HEK293 (cell line): ENCODE measurements around the gene MTMR10.

ENCODE experiments used
- CTCF ChIA-PET: fragments of 350-600 bp; formaldehyde crosslinking; extraction: SDS; loops from one replicate; lab custom pipeline; 2021; ENCODE audit warnings: antibody characterized with exemption; lab: Yijun Ruan, JAX
- POLR2A ChIA-PET: fragments of 300-600 bp; formaldehyde crosslinking; extraction: SDS; loops from one replicate; lab custom pipeline; 2020; ENCODE audit warnings: antibody characterized with exemption, inconsistent platforms; lab: Yijun Ruan, JAX
- H3K27ac ChIP-seq: fragments of 200-500 bp; sonication (Bioruptor generic); 2 replicates; pipeline ENCODE4 v1.5.1; 2014; ENCODE audit warnings: low read depth, low read length, control low read depth, inconsistent platforms; ENCODE audit errors: extremely low read depth
- H3K36me3 ChIP-seq, 2 experiments: fragments of 200-500 bp in 1 of 2; sonication (Bioruptor generic) in 1 of 2; 1 replicate in 1 of 2; 2 replicates in 1 of 2; pipeline ENCODE4 v1.5.1; 2014 to 2017; ENCODE audit warnings: inconsistent platforms in 2 of 2, low read length in 2 of 2; ENCODE audit not compliant: control insufficient read depth in 2 of 2, insufficient read depth in 1 of 2
- H3K4me1 ChIP-seq: fragments of 200-500 bp; sonication (Bioruptor generic); 2 replicates; pipeline ENCODE4 v1.5.1; 2014; ENCODE audit warnings: mild to moderate bottlenecking, low read length, inconsistent platforms; ENCODE audit not compliant: control insufficient read depth, insufficient read depth
- H3K4me3 ChIP-seq: 2 replicates; pipeline ENCODE4 v1.5.1; 2011; ENCODE audit warnings: low read depth, mild to moderate bottlenecking, control low read depth, low read length, moderate library complexity
- H3K9me3 ChIP-seq: fragments of 200-500 bp; sonication (Bioruptor generic); 2 replicates; pipeline ENCODE4 v1.5.1; 2014; ENCODE audit warnings: low read depth, low read length, inconsistent platforms; ENCODE audit not compliant: control insufficient read depth, insufficient read depth
- BCL11B ChIP-seq: fragments of 450-650 bp; formaldehyde crosslinking; IDR thresholded peaks from 2 replicates; pipeline ENCODE4 v1.5.1; 2016; ENCODE audit warnings: low read depth, missing biosample characterization, missing genetic modification characterization
- EGR2 ChIP-seq: fragments of 450-650 bp; formaldehyde crosslinking; IDR thresholded peaks from 2 replicates; pipeline ENCODE4 v1.5.1; 2016; ENCODE audit warnings: low read depth, missing biosample characterization, missing genetic modification characterization
- GFI1B ChIP-seq: fragments of 450-650 bp; formaldehyde crosslinking; IDR thresholded peaks from 2 replicates; pipeline ENCODE4 v1.5.1; 2016; ENCODE audit warnings: missing biosample characterization, missing genetic modification characterization
- GLIS1 ChIP-seq: fragments of 450-650 bp; formaldehyde crosslinking; IDR thresholded peaks from 2 replicates; pipeline ENCODE4 v1.5.1; 2016; ENCODE audit warnings: missing biosample characterization, missing genetic modification characterization
- KLF10 ChIP-seq: fragments of 450-650 bp; IDR thresholded peaks from 2 replicates; pipeline ENCODE4 v1.5.1; 2018; ENCODE audit warnings: missing biosample characterization, mild to moderate bottlenecking, missing genetic modification characterization
- SCRT2 ChIP-seq: fragments of 450-650 bp; formaldehyde crosslinking; IDR thresholded peaks from 2 replicates; pipeline ENCODE4 v1.5.1; 2016; ENCODE audit warnings: missing biosample characterization, missing genetic modification characterization
- ZBTB48 ChIP-seq: fragments of 450-650 bp; formaldehyde crosslinking; IDR thresholded peaks from 2 replicates; pipeline ENCODE4 v1.5.1; 2016; ENCODE audit warnings: missing biosample characterization, missing genetic modification characterization
- ZNF132 ChIP-seq: fragments of 450-650 bp; formaldehyde crosslinking; IDR thresholded peaks from 2 replicates; pipeline ENCODE4 v1.5.1; 2017; ENCODE audit warnings: missing biosample characterization, missing genetic modification characterization, borderline replicate concordance
- ZNF140 ChIP-seq: fragments of 450-650 bp; formaldehyde crosslinking; IDR thresholded peaks from 2 replicates; pipeline ENCODE4 v1.5.1; 2016; ENCODE audit warnings: missing biosample characterization, missing genetic modification characterization
- ZNF157 ChIP-seq: fragments of 450-650 bp; formaldehyde crosslinking; IDR thresholded peaks from 2 replicates; pipeline ENCODE4 v1.5.1; 2016; ENCODE audit warnings: missing biosample characterization, missing genetic modification characterization
- ZNF214 ChIP-seq: fragments of 450-650 bp; formaldehyde crosslinking; IDR thresholded peaks from 2 replicates; pipeline ENCODE4 v1.5.1; 2017; ENCODE audit warnings: missing biosample characterization, mild to moderate bottlenecking, missing genetic modification characterization, borderline replicate concordance
- ZNF239 ChIP-seq: fragments of 450-650 bp; formaldehyde crosslinking; IDR thresholded peaks from 2 replicates; pipeline ENCODE4 v1.5.1; 2016; ENCODE audit warnings: missing biosample characterization, missing genetic modification characterization
- ZNF350 ChIP-seq: fragments of 450-650 bp; formaldehyde crosslinking; IDR thresholded peaks from 2 replicates; pipeline ENCODE4 v1.5.0; 2017; ENCODE audit warnings: missing biosample characterization, mild to moderate bottlenecking, missing genetic modification characterization
- ZNF610 ChIP-seq: fragments of 450-650 bp; formaldehyde crosslinking; IDR thresholded peaks from 2 replicates; pipeline ENCODE4 v1.5.1; 2016; ENCODE audit warnings: missing biosample characterization, missing genetic modification characterization, borderline replicate concordance
- ZNF623 ChIP-seq: fragments of 450-650 bp; formaldehyde crosslinking; IDR thresholded peaks from 2 replicates; pipeline ENCODE4 v1.5.1; 2016; ENCODE audit warnings: missing biosample characterization, missing genetic modification characterization
- ZNF768 ChIP-seq: fragments of 450-650 bp; formaldehyde crosslinking; IDR thresholded peaks from 2 replicates; pipeline ENCODE4 v1.5.1; 2018; ENCODE audit warnings: missing biosample characterization, mild to moderate bottlenecking, missing genetic modification characterization
- TF ChIP-seq, protein P1 (sequence below): fragments of 450-650 bp; IDR thresholded peaks from 2 replicates; pipeline ENCODE4 v1.5.1; 2018; ENCODE audit warnings: missing biosample characterization, mild to moderate bottlenecking, missing genetic modification characterization
- TF ChIP-seq, protein P2 (sequence below): fragments of 450-650 bp; formaldehyde crosslinking; IDR thresholded peaks from 2 replicates; pipeline ENCODE4 v1.5.1; 2016; ENCODE audit warnings: missing biosample characterization, missing genetic modification characterization

Gene MTMR10

DNA sequence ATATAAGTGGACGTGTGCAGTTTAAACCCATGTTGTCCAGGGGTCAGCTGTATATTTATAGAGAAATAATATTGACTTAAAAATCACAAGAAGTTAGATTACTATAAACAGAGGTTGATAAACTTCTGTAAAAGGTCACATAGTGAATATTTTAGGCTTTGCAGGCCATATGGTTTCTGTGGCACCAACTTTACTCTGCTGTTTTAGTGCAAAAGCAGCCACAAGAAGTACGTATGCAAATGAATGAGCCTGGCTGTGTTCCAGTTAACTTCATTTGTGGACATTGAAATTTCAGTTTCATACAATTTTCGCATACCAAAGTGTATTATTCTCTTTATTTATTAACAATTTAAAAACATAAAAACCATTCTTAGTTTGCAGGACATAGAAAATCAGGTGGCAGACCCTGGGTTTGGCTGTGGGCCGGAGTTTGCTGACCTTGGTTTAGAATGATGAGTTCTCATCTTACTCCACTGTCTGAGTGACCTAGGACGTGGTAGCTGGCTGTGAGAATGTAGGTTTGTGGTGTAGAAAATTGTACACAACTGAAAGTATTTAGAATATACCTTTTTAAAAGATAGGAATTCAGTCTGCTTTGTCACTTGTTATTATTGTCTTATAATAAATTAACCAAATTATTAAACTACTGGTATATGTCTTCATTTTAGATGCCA is 71.4 kb downstream of the MTMR10 start (continued):
- TF ChIP-seq ZNF610 (tag by site-specific recombination): no peak

DNA sequence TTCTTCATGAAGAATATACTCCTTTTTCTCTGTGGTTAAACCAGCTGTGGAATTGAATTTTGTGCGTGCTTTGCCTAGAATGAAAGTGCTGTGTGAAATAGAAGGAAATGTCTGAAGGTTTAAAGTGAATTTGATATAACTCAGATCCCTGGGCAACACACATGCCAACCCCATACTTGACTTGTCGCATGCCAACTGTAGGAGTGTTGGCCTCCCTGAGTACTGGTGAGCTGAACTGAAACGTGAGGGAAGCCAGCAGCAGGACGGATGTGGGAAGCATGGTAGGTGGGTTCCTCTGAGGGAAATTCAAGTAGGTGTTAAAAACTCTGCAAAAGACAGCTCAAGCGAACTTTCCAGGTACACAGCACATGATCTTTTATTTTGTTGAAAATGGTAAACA is 73.1 kb downstream of the MTMR10 start:
- H3K4me3 ChIP-seq: no peak overlapping the region
- no peaks in the 10 kb centered on the region for H3K9me3 ChIP-seq
- POLR2A ChIA-PET: no interaction called here
- peaks cover 13 to 91% of the 10 kb centered on the region in 2 experiments for H3K36me3 ChIP-seq
- H3K4me1 ChIP-seq: no peaks in the 10 kb centered on the region
- H3K27ac ChIP-seq: no peak overlapping the region
- CTCF ChIA-PET: interaction anchor here (0.7 to 1.0 kb wide), 2 partner anchors 18 to 211 kb away, joined by 3 to 5 read pairs; no protein-coding TSS in a partner anchor
- TF ChIP-seq ZNF768 (tag by site-specific recombination): no peak
- peak; percentile 26; the same call in 1 of the 2 replicates for TF ChIP-seq SCRT2
- no peak for TF ChIP-seq ZNF350 (tag by site-specific recombination)

DNA sequence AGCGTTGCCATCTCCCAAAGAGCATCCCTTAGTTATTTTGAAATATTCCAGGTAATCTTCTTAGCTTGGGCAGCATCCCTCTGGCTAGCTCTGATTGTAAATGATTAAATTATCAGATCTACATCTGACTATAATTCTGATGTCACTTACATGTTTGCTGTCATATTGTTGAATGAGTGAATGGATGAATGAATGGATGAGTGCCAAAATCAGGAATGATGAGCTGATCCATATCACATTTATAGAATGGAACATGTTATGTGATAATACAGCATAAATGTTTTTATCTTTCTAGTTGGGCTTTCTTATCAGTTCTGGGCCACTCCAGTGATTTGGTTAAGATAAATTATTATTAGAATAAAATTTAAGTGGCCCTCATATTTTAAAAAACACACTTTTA is 73.8 kb downstream of the MTMR10 start:
- Histone ChIP-seq H3K36me3 (peaks cover 13 to 91% of the 10 kb centered on the region in 2 experiments), H3K4me3 (no peak overlapping the region), H3K27ac (no peak overlapping the region), H3K4me1 (no peaks in the 10 kb centered on the region), H3K9me3 (no peaks in the 10 kb centered on the region)
- ChIA-PET CTCF (interaction anchor here (1.0 kb wide), 1 partner anchor 212 kb away, joined by 5 read pairs; no protein-coding TSS in a partner anchor), POLR2A (no interaction called here)
- TF ChIP-seq ZNF132 (tag by site-specific recombination): no peak
- TF ChIP-seq ZNF157: no peak
- no peak for TF ChIP-seq GLIS1 (tag by site-specific recombination)
- TF ChIP-seq ZNF623 (tag by site-specific recombination): no peak
- TF ChIP-seq, protein P1, sequence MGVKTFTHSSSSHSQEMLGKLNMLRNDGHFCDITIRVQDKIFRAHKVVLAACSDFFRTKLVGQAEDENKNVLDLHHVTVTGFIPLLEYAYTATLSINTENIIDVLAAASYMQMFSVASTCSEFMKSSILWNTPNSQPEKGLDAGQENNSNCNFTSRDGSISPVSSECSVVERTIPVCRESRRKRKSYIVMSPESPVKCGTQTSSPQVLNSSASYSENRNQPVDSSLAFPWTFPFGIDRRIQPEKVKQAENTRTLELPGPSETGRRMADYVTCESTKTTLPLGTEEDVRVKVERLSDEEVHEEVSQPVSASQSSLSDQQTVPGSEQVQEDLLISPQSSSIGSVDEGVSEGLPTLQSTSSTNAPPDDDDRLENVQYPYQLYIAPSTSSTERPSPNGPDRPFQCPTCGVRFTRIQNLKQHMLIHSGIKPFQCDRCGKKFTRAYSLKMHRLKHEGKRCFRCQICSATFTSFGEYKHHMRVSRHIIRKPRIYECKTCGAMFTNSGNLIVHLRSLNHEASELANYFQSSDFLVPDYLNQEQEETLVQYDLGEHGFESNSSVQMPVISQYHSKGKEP (tag by site-specific recombination): no peak

DNA sequence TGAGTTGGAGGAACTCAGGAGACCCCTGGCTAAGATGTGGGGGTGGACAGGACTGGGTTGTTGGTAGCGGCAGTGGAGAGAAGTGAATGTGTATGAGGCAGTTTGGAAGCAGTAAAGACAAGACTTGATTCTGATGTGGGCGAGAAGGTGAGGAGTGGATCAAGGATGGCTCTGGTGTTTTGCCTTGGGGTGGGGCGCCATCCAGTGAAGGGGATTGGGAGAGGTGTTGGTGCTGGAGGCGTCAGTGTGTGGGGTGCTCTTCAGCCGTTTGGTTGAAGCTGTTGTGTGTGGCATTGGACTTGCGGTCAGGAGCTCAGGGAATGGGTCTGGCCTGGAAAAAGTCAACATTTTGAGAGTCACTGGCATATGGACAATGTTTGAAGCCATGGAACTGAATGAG is 74.4 kb downstream of the MTMR10 start:
- POLR2A ChIA-PET: no interaction called here

DNA sequence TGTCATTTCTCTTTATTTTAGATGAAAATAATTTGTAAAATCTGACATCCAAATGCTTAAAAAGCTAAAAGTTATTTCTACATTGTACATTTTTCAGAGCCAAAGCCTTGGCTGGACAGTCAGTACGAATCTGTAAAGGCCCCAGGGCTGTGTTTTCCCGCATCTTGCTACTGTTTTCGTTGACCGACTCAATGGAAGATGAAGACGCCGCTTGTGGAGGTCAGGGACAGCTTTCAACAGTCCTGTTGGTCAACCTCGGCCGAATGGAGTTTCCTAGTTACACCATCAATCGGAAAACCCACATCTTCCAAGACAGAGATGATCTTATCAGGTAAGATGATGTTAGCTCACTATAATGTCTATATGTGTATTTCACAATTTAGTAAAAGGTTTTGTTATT is 77.7 kb downstream of the MTMR10 start:
- TF ChIP-seq ZNF239 (no peak), GFI1B (tag by site-specific recombination) (no peak), KLF10 (tag by site-specific recombination) (no peak), ZNF214 (tag by site-specific recombination) (no peak)
- TF ChIP-seq, protein P2, sequence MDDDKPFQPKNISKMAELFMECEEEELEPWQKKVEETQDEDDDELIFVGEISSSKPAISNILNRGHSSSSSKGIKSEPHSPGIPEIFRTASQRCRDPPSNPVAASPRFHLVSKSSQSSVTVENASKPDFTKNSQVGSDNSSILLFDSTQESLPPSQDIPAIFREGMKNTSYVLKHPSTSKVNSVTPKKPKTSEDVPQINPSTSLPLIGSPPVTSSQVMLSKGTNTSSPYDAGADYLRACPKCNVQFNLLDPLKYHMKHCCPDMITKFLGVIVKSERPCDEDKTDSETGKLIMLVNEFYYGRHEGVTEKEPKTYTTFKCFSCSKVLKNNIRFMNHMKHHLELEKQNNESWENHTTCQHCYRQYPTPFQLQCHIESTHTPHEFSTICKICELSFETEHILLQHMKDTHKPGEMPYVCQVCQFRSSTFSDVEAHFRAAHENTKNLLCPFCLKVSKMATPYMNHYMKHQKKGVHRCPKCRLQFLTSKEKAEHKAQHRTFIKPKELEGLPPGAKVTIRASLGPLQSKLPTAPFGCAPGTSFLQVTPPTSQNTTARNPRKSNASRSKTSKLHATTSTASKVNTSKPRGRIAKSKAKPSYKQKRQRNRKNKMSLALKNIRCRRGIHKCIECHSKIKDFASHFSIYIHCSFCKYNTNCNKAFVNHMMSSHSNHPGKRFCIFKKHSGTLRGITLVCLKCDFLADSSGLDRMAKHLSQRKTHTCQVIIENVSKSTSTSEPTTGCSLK: no peak
- TF ChIP-seq, all 188 proteins: peak for 0
- CTCF ChIA-PET: no interaction called here
- no peaks in the 10 kb centered on the region for H3K9me3 ChIP-seq

More for the DNA sequence above, 74.4 kb downstream of the MTMR10 start:
- Histone ChIP-seq H3K36me3 (peaks cover 13 to 91% of the 10 kb centered on the region in 2 experiments), H3K9me3 (no peaks in the 10 kb centered on the region), H3K4me3 (no peak overlapping the region), H3K27ac (no peak overlapping the region), H3K4me1 (no peaks in the 10 kb centered on the region)
- CTCF ChIA-PET: interaction anchor here (0.6 kb wide), 1 partner anchor 459 kb away, joined by 3 read pairs; no protein-coding TSS in a partner anchor
- TF ChIP-seq EGR2: peak; percentile 42; the same call in 1 of the 2 replicates
- TF ChIP-seq ZNF140 (tag by site-specific recombination): no peak
- no peak for TF ChIP-seq BCL11B (tag by site-specific recombination)
- no peak for TF ChIP-seq ZBTB48 (tag by site-specific recombination)

More for the DNA sequence above, 77.7 kb downstream of the MTMR10 start:
- POLR2A ChIA-PET: no interaction called here
- Histone ChIP-seq H3K27ac (no peak overlapping the region), H3K4me1 (no peaks in the 10 kb centered on the region), H3K36me3 (peaks cover 11 to 87% of the 10 kb centered on the region in 2 experiments), H3K4me3 (no peak overlapping the region)
